GM12892 (cell line): ENCODE results near the gene PPFIA4.

Experiments
- POLR2A ChIP-seq: IDR thresholded peaks from 2 replicates; pipeline ENCODE4 v1.6.1; 2011; ENCODE audit warnings: low read depth, low read length, control low read depth
- POLR2AphosphoS5 ChIP-seq: IDR thresholded peaks from 2 replicates; pipeline ENCODE4 v1.6.1; 2011; ENCODE audit warnings: low read depth, low read length, control low read depth
- TAF1 ChIP-seq: IDR thresholded peaks from 2 replicates; pipeline ENCODE4 v1.6.1; 2011; ENCODE audit warnings: low read depth, mild to moderate bottlenecking, control low read depth, low read length, borderline replicate concordance

DNA sequence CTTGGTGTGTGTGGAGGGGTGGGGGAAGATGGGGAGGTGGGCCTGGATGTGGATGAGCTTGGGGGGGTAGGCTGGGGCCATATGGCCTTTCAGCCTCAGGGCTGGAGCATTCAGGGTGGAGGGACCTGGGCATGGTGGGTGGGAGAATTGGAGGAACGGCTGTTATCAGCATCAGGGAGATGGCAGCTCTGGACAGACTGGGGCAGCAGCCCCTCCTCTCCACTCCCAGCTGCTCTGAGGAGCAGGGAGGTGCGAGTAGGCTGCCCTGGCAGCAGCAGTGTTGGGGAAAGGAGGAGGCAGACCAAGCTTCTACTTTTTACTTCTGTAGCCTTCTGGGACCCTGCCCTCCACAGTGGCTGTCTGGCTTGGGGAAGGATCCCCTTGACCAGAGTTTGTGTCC lies 10.2 kb downstream of the PPFIA4 start:
- no peak for TF ChIP-seq POLR2A
- TF ChIP-seq POLR2AphosphoS5 = no peak
- TF ChIP-seq TAF1 = no peak
